ENCODE measurements around the gene NUDT1. TPM values are rescaled to one million over a fixed set of nuclear protein-coding genes. Genes with fewer than 3 reads are reported as not detected.

The NUDT1 gene
- total and polyA plus RNA-seq, 2 donors (not counting 3 experiments of a cell fraction or from before 2014, with no cell fraction given): 23.9 to 25.9 TPM

GRCh38 chr7:2282185-2282751 is 40.2 kb downstream of the NUDT1 start:
- intact Hi-C loops (cut with micrococcal nuclease): no loop called here
- dilution Hi-C loops (cut with MboI; ENCODE audit: extremely low pct_ligation_motif_present, low sequenced_read_pairs): no loop called here
- Histone ChIP-seq H3K79me2 (ENCODE audit: control insufficient read depth, insufficient read depth, low read length) (no peaks in the 10 kb centered on the region), H3K27me3 (ENCODE audit: control insufficient read depth in 2 of 2, insufficient read depth in 2 of 2, low read length in 2 of 2) (no peaks in the 10 kb centered on the region), H3K4me3 (replicated peaks in 1 of 3; ENCODE audit: insufficient read depth in 1 of 3, low read depth in 1 of 3, low read length in 3 of 3) (no peak overlapping the region), H3K36me3 (ENCODE audit: control insufficient read depth in 2 of 2, extremely low read depth in 1 of 2, insufficient read depth in 2 of 2, low read length in 2 of 2) (no peaks in the 10 kb centered on the region), H3K9me3 (replicated peaks; ENCODE audit: control insufficient read depth, insufficient read depth, low read length) (no peaks in the 10 kb centered on the region), H2AFZ (ENCODE audit: low read depth, low read length) (no peak overlapping the region), H3K9ac (replicated peaks; ENCODE audit: extremely low read depth, insufficient read depth, low read length) (no peak overlapping the region), H3K4me2 (ENCODE audit: insufficient read depth, low read length) (no peak overlapping the region), H4K20me1 (replicated peaks; ENCODE audit: control insufficient read depth, extremely low read depth, insufficient read depth, low read length) (no peaks in the 10 kb centered on the region), H3K4me1 (ENCODE audit: control insufficient read depth, extremely low read depth, insufficient read depth, low read length) (no peaks in the 10 kb centered on the region), H3K27ac (ENCODE audit: insufficient read depth, low read depth, low read length) (no peak overlapping the region), H3K9me1 (replicated peaks; ENCODE audit: control insufficient read depth, extremely low read depth, insufficient read depth, low read length) (no peaks in the 10 kb centered on the region)
- FAIRE-seq: no peak
- ChIA-PET CTCF (interaction anchor here (1.5 kb wide), 1 partner anchor 13 kb away, joined by 3 read pairs; no protein-coding TSS in a partner anchor), POLR2A (no interaction called here)
- no peak for DNase-seq (ENCODE audit: low read depth, low spot score)
- BruUV-seq (replicated peaks): no TSS peak
- no peak for TF ChIP-seq JUN (IDR thresholded peaks at IDR 0.05; ENCODE audit: borderline replicate concordance, insufficient read depth, insufficient read length, low read depth)
- TF ChIP-seq MAX (IDR thresholded peaks at IDR 0.05; ENCODE audit: insufficient read depth, insufficient read length): no peak

DNA sequence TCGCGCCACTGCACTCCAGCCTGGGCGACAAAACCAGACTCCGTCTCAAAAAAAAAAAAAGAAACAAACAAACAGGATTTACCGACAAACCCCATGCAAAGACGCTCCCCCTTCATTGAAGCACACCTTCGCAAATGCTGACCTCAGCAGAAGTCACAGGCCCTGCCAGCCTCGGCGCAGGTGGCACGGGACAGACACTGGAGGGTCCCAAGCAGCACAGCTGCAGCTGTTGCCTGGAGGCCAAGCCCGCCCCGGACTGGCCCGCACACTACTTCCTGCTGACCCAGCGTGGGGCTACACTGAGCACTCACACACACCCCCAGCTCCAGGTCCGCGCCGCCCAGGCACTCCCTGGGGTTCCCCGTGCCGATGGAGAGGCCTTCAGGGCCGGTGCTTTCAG is 41.0 kb downstream of the NUDT1 start:
- DNase-seq (ENCODE audit: low read depth, low spot score) (no peak), FAIRE-seq (no peak)
- dilution Hi-C loops (cut with MboI; ENCODE audit: extremely low pct_ligation_motif_present, low sequenced_read_pairs) (no loop called here), intact Hi-C loops (cut with micrococcal nuclease) (no loop called here)
- Histone ChIP-seq H3K79me2 (ENCODE audit: control insufficient read depth, insufficient read depth, low read length) (no peaks in the 10 kb centered on the region), H3K9me3 (replicated peaks; ENCODE audit: control insufficient read depth, insufficient read depth, low read length) (no peaks in the 10 kb centered on the region), H3K27ac (ENCODE audit: insufficient read depth, low read depth, low read length) (no peak overlapping the region), H3K27me3 (ENCODE audit: control insufficient read depth in 2 of 2, insufficient read depth in 2 of 2, low read length in 2 of 2) (no peaks in the 10 kb centered on the region), H3K4me1 (ENCODE audit: control insufficient read depth, extremely low read depth, insufficient read depth, low read length) (no peaks in the 10 kb centered on the region), H3K9me1 (replicated peaks; ENCODE audit: control insufficient read depth, extremely low read depth, insufficient read depth, low read length) (no peaks in the 10 kb centered on the region), H4K20me1 (replicated peaks; ENCODE audit: control insufficient read depth, extremely low read depth, insufficient read depth, low read length) (no peaks in the 10 kb centered on the region), H3K36me3 (ENCODE audit: control insufficient read depth in 2 of 2, extremely low read depth in 1 of 2, insufficient read depth in 2 of 2, low read length in 2 of 2) (no peaks in the 10 kb centered on the region), H3K4me3 (replicated peaks in 1 of 3; ENCODE audit: insufficient read depth in 1 of 3, low read depth in 1 of 3, low read length in 3 of 3) (no peak overlapping the region), H3K4me2 (ENCODE audit: insufficient read depth, low read length) (no peak overlapping the region), H3K9ac (replicated peaks; ENCODE audit: extremely low read depth, insufficient read depth, low read length) (no peak overlapping the region), H2AFZ (ENCODE audit: low read depth, low read length) (no peak overlapping the region)
- ChIA-PET POLR2A (no interaction called here), CTCF (no interaction called here)
- TF ChIP-seq EZH2 (IDR thresholded peaks at IDR 0.05; ENCODE audit: borderline replicate concordance, low read depth, low read length, severe bottlenecking): no peak
- BruUV-seq (replicated peaks): no TSS peak

All from endothelial cell of umbilical vein (primary cell).